H1 (cell line): Measurements from ENCODE around the gene QSOX1. TPM values are rescaled to one million over a fixed set of nuclear protein-coding genes. Genes with fewer than 3 reads are reported as not detected.

Source experiments
- POLR2A ChIP-seq, 2 experiments: IDR thresholded peaks; 1 replicate in 1 of 2; 2 replicates in 1 of 2; pipeline ENCODE4 v1.6.1; 2011; ENCODE audit warnings: low read depth in 2 of 2, low read length in 2 of 2, mild to moderate bottlenecking in 2 of 2; ENCODE audit errors: control extremely low read depth in 1 of 2
- polyA plus RNA-seq, 7 experiments: library from polyadenylated mRNA; depleted of rRNA in 3 of 7; stranded (reverse) in 5 of 7; unstranded in 2 of 7; fragments of >200 nt in 5 of 7; fragments of 200-250 nt in 2 of 7; gene quantifications; 1 replicate in 5 of 7; 2 replicates in 1 of 7; 4 replicates in 1 of 7; pipeline versions ENCODE4 v1.2.1 to v1.2.3, GENCODE V29; 2011 to 2013; ENCODE audit warnings: missing spikeins in 2 of 7, mixed read lengths in 2 of 7
- total RNA-seq: library from RNA; stranded (reverse); fragmentation: NEBNext Ultra II Directional; extraction: Animal tissue kit (Norgen Biotek cat#: 25700); gene quantifications from 2 replicates; pipeline ENCODE4 v1.2.1, GENCODE V29; 2021
- TF ChIP-seq, protein P1 (sequence below): IDR thresholded peaks from 2 replicates; pipeline ENCODE4 v1.6.1; 2012; ENCODE audit warnings: inconsistent platforms

QSOX1 gene
- total and polyA plus RNA-seq, 2 of the 8 experiments (the other 6 are each of a cell fraction or from before 2014, with no cell fraction given), result 97.7 to 123 TPM

DNA sequence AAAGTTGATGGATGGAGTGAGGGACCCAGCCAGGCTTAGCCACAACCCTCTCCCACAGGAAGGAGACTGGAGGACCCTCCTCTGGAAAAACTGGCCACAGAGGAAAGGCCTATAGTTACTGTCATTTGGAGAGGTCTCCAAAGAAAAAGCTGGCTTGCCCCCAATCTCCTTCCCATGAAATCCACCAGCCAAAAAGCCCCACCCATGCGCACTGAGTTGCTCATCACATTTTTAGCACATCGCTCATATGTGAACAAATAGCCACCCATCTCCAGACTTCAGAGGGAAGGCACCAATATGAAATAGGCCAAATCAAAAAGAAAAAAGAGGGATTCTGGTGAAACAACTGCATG, 36.9 kb upstream of the QSOX1 start (continued):
- TF ChIP-seq, protein P1, sequence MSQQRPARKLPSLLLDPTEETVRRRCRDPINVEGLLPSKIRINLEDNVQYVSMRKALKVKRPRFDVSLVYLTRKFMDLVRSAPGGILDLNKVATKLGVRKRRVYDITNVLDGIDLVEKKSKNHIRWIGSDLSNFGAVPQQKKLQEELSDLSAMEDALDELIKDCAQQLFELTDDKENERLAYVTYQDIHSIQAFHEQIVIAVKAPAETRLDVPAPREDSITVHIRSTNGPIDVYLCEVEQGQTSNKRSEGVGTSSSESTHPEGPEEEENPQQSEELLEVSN, result no peak
- no peak for TF ChIP-seq POLR2A (IDR thresholded peaks at IDR 0.05; ENCODE audit: control extremely low read depth in 1 of 2, low read depth in 2 of 2, low read length in 2 of 2)
- TF ChIP-seq, all 59 proteins: peak for 0
